T-helper 1 cell (primary cell): ENCODE results near the gene SIL1.
A peak's percentile ranks its signal among the peaks of the same experiment; 100 is the strongest.
"Not testable (repeated sequence)": the region's sequence is repeated elsewhere in the genome, so short reads cannot be mapped to it uniquely, and the experiment has no call there.

Experiments
- DNase-seq, 5 donors: peaks; one replicate each; pipeline ENCODE4 v3.0.0-alpha.2; 2012 to 2020

SIL1 gene

DNA sequence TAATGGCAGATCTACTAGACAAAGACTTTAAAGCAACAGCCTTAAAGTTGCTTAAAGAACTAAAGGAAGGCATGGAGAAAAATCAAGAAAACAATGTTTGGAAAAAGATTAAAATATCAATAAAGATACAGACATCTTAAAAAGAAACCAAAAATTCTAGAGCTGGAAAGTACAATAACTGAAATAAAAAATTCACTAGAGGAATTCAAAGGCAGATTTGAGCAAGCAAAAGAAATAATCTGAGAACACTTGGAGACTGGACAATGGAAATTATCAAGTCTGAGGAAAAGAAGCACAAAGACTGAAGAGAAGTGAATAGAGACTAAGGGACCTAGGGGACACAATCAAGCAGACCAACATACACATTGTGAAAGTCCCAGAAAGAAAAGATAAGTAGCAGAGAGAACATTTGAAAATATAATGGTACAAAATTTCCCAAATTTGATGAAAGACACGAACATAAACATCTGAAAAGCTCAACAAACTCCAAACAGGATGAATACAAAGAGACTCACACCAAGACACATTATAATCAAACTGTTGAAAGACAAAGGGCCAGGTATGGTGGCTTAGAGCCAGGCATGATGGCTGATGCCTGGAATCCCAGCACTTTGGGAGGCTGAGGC is 26.3 kb downstream of the SIL1 start:
- DNase-seq: no peak

DNA sequence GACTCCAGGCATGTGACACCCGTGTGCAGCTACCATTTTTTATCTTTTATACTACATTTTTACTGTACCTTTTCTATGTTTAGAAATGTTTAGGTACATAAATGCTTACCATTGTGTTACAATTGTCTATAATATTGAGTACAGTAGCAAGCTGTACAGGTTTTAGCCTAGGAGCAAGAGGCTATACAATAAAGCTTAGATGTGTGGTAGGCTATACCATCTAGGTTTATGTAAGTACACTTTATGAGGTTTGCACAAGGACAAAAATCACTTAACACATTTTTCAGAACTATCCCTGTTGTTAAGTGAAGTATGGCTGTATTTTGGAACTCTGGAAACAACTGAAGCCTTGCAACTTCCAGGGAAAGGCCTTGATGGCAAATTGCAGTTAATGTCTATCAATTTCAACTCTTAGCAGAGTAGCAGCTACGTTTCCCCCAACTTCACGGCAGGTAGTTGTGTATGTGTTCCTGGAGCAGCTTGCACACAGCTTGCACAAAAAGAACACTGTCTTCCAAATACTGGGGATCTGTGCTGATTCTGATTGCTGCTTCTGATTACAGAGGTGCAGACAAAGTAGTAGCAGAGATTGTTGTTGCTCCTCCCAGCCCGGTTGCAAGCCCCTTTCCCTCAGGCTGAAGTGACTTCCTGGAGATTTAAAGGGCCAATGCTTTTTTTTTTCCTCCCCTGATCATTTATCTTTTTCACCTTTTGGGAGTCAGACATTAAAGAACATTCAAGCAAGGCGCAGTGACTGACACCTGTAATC is 30.0 kb downstream of the SIL1 start:
- DNase-seq: no peak

DNA sequence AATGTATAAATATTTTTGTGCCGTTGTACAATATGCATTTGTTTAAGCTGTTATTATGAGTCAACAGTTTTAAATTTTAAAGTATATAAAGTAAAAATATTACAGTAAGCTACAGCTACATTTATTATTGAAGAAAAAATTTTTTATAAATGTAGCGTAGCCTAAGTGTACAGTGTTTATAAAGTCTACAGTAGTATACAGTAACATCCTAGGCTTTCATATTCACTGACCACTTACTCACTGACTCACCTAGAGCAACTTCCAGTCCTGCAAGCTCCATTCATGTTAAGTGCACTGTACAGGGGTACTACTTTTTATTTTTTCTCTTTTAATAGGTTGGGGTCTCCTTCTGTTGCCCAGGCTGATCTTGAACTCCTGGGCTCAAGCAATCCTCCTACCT is 30.6 kb downstream of the SIL1 start:
- DNase-seq: no peak

- no peak for DNase-seq
Observed at GRCh38 chr5:139167063-139167462, 31.1 kb downstream of the SIL1 start.

- not testable (repeated sequence) for DNase-seq
Observed at GRCh38 chr5:139164897-139165296, 33.3 kb downstream of the SIL1 start.

GRCh38 chr5:139164020-139164419 is 34.1 kb downstream of the SIL1 start:
- no peak for DNase-seq

DNA sequence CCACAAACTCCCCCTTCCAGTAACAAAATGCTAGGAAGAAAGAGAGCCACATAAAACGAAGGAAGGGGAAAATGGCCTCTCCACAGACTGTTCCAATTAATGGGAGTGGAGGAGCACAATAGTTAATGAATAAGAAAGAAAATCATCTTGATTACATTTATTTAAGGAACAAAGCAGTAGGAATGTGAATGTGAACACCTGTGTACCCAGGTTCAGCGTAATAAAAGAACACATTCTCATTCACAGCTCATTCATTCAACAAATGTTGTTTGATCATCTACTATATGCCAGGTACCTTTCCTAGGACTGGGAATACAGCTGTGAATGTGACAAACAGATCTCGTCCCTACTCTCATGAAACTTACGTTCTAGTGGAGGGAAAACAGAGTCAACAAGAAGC is 35.7 kb downstream of the SIL1 start:
- DNase-seq: no peak

- no peak for DNase-seq
Observed at GRCh38 chr5:139158791-139159190, 39.4 kb downstream of the SIL1 start.

DNA sequence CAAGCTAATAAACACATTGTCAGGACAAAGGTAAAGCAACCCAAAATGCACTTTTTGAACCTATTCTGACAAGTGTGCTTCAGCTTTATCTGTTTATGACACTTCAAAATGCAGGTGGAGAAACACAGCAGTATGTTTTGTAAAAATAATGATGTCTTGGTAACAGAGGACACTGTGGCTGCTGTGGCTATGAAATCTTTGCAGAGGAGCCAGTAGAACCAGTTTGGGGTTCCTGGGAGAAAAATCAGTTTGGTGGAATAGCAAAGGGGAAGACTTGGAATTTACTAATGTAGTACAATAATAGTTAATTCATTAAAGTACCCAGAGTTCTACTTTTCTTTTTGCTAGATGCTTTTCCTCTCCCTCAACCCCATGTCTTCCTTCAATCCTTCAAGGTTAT is 40.6 kb downstream of the SIL1 start:
- DNase-seq: no peak

GRCh38 chr5:139156814-139157213 is 41.4 kb downstream of the SIL1 start:
- no peak for DNase-seq

DNA sequence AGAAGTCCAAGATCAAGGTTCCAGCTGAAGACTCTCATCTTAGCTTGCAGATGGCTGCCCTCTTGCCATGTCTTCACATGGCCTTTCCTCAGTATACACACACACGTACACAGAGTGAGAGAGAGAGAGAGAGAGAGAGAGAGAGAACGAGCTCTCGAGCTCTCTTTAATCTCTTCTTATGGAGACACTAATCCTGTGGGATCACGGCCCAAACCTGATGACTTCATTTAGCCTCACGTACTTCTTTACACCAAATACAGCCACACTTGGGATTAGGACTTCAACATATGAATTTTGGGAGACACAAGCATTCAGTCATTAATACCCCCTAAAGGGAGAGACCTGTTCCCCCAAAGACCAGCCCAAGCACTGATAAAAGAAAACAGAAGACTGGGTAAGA is 42.8 kb downstream of the SIL1 start:
- DNase-seq: no peak

DNA sequence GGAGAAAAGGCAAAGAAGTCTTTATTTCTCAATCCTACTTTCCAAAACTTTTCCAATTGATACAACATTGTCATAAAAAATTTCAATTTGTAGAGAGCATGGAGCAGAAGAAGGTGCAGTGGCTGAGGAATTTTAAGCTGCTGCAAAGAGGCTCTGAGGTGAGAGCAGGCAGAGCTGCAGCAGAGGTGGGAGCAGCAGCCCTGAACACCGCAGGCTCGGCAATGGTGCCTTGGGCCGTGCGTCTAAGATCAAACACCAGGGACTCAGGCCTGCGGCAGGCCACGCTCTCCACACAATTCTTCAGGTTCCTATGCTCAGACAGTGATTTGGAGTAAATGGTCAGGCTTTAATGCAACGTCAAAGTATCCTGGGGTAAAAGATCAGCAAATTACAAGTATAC is 46.3 kb downstream of the SIL1 start:
- no peak for DNase-seq

DNA sequence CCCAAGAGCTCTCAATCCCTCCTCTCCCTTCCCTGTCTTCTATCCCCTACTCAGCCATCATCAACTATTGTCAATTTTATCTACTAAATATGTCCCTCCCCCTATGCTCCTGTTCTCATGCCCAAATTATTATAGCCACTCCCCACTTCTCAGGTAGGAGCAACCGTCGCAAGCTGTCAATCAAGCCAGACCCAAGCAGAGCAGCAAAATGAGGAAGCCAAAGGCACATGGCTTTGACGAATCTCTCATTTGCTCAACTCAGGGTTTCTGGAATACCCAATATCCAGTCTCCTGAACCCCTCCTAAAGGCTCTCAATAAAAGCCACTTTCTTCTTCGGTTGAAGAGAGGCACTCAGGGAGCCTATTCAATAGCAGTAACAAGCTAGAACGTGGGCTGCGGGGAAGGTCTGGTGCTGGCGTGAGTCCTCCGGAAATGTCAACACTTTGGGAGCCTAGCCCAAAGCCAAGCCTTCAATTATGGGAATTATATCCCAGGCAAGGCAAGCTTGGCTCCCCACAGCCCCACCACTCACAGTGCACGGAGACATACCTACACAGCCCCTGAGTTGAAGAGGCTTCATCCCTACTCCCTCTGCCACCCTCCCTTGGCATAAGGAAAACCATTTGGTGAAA is 47.7 kb downstream of the SIL1 start:
- no peak for DNase-seq

DNA sequence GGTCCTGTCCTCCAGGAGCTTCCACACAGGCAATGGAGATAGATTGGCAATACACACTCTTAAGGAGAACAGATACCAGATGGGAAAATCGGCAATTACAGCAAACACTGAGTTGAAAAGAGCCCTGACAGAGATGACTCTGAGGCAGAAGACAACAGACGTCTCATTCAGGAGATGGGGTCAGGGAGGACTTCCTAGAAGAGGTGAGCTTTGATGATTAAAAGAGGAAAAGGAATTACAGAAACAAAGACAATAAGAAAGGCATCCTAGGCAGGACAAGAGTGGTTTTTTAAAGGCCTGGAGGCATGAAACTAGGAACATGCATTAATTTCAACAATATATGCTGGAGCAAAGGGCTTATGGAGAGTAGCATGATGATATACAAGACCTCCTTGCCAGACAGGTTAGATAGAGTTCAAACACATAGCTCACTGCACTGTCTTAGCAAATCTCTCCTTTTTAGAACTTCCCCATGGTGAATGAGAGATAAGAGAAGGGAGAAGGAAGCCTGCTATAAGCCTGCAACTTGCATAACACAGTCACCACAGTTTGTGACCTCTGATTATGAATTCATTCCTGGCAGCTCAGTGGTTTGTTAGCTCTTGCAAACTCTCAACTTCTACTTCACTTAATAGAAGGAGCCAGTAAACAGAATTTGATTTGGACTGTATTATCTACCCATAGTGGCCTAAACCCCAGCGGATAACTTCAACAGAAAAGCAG is 48.5 kb downstream of the SIL1 start:
- DNase-seq: no peak

GRCh38 chr5:139148986-139149385 is 49.2 kb downstream of the SIL1 start:
- no peak for DNase-seq

DNA sequence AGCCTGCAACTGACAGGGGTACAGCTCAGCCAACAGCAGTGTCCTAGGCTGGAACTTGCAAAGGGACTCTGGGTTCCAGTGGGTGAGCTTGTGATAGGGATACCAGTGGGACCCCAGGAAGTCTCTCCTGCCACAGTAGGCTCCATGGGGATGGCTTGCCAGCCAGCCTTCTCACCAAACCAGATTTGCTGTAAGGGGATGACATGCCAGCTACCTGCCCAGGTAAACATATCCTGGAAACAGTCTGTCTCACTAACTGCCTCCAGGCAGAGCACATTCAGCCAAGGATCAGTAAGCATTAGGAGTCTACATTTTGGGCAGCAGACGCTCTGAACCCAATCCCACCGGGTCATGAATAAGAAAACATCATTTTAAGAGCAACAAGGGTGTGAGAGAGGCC is 49.9 kb downstream of the SIL1 start:
- no peak for DNase-seq

- no peak for DNase-seq
Observed at GRCh38 chr5:139147483-139148087, 50.6 kb downstream of the SIL1 start.

DNA sequence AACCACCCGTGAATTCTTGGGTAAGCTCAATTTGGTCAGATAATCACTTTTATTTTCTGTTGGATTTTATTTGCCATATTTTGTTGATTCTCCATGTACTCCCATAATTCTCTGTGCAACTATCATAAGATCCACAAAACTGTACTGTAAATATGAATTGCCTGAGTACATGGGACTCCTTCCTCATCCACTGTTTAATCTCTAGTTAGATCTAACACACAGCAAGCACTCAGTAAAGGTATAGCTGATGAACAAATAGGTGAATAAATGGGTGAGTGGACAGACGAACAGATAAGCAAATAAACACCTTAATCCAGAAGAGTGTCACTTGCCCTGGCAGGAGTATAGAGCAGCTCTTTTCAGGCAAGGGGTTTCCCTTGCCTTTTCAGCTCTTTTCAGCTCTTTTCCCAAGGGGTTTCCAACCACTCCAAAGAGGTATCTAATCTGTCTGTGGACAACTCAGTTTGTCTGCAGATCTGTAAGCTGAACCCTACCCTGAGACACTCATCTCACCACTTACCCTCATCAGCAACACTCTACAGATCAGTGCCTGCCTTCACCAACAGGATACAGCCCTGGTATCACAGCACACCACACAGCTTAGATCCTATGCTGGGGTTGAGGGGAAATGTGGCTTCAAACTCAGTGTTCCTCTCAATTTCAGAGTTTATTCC is 51.2 kb downstream of the SIL1 start:
- DNase-seq: peak in 1 of 5 donors; percentile 7

DNA sequence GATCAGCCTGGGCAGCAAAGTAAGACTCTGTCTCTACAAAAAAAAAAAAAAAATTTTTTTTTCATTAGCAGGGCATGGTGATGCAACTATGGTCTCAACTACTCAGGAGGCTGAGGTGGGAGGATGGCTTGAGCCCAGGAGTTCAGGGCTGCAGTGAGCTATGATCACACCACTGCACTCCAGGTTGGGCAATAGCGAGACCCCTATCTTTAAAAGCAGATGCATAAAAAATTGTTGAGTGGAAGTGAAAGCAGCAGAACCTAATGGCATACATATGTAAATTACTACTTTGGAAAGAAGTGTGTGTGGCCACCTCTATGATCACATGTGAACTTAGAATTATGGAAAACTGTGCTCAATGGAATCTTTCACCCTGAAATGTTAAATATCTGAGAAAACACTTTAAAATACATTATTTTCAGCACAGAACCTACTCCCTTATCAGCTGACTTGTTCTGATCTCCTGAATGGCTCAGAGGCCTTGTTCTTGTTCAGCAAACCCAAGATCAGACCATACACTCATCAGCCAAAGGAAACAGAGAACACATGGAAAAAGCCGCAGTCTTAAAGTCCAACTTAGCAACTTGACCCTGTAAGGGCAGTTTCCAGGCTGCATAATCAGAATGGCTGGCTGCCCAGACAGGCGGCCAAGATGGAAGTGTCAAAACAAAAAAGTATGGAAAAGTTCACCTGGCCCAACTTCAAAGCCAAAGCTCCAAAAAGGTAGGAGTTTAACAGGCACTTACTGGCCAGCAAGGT is 56.5 kb downstream of the SIL1 start:
- no peak for DNase-seq

- no peak for DNase-seq
Observed at GRCh38 chr5:139140591-139141071, 57.5 kb downstream of the SIL1 start.

DNA sequence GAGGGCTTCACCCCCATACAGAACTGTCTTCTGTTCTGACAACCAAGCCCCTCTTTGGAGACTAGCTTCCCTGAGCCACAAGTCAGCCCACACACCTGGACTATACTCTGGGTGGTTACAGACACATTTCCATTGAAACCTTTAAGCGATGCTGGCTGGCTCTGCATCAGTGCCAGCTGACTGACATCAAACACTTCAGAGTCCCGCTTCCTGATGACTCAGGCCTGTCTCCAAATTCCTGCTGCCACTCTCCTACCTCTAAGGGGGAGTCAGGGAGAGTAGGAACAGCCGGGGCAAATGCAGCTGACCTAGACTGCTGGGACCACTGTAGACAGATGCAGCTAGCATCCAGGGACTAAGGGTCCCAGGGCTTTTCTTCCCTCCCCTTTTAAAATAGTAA is 59.4 kb downstream of the SIL1 start:
- DNase-seq: no peak

DNA sequence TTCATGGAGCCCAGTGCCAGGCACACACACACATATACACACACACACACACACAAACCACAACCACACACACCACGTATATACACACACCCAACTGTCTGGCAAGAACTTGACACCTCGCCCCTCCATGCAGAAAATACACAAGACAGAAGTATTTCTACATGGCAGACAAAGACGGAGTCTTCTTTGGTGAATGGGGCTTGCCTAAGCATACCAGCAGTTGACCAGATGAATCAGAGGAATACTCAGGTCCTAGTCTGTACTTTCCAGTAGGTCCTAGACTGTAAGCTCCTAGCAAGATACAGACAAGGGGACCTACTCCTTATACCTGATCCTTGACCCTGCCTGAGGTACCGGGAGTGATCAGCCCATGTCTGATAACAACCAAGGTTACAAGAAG is 60.1 kb downstream of the SIL1 start:
- DNase-seq: no peak
